Epithelial cell of proximal tubule (primary cell): ENCODE results near the gene GALNT18. TPM values are rescaled to one million over a fixed set of nuclear protein-coding genes. Genes with fewer than 3 reads are reported as not detected.

ENCODE experiments used
- DNase-seq: peaks from one replicate; pipeline ENCODE4 v3.0.0-alpha.2; 2011; ENCODE audit warnings: low read depth
- H3K4me3 ChIP-seq: 2 replicates; pipeline ENCODE4 v1.5.1; 2011; ENCODE audit warnings: low read depth, mild to moderate bottlenecking, low read length
- CTCF ChIP-seq: conservative IDR thresholded peaks from 2 replicates; pipeline ENCODE4 v1.5.1; 2012; ENCODE audit warnings: low read depth, mild to moderate bottlenecking, low read length
- total RNA-seq: library from RNA; depleted of rRNA; stranded (reverse); fragments of >200 nt; gene quantifications from 2 replicates; pipeline ENCODE4 v1.2.3, GENCODE V29; 2015

GALNT18 gene
- total RNA-seq, 1 donor from 2014 or later = 7.8 TPM

- no peak overlapping the region for H3K4me3 ChIP-seq
- DNase-seq = no peak
- no peak for TF ChIP-seq CTCF
Measured at GRCh38 chr11:11416502-11416901, 205.3 kb downstream of the GALNT18 start.

GRCh38 chr11:11415901-11416300, 205.9 kb downstream of the GALNT18 start:
- H3K4me3 ChIP-seq = no peak overlapping the region
- DNase-seq = no peak
- TF ChIP-seq CTCF = no peak

GRCh38 chr11:11414996-11415395, 206.8 kb downstream of the GALNT18 start:
- no peak for TF ChIP-seq CTCF
- no peak overlapping the region for H3K4me3 ChIP-seq
- DNase-seq = no peak

GRCh38 chr11:11413776-11414175, 208.0 kb downstream of the GALNT18 start:
- DNase-seq = no peak
- TF ChIP-seq CTCF = no peak
- no peak overlapping the region for H3K4me3 ChIP-seq

- no peak overlapping the region for H3K4me3 ChIP-seq
- TF ChIP-seq CTCF = no peak
- DNase-seq = no peak
Measured at GRCh38 chr11:11411401-11411985, 210.3 kb downstream of the GALNT18 start.

GRCh38 chr11:11409901-11410300, 211.9 kb downstream of the GALNT18 start:
- TF ChIP-seq CTCF = no peak
- DNase-seq = no peak
- H3K4me3 ChIP-seq = no peak overlapping the region

GRCh38 chr11:11409224-11409623, 212.6 kb downstream of the GALNT18 start:
- DNase-seq = no peak
- no peak for TF ChIP-seq CTCF
- H3K4me3 ChIP-seq = no peak overlapping the region
